Thyroid gland (tissue), 4 donors: Measurements from ENCODE around the gene NOP14. TPM values are rescaled to one million over a fixed set of nuclear protein-coding genes. Genes with fewer than 3 reads are reported as not detected.

ENCODE experiments used
- DNase-seq, 2 donors: peaks; one replicate each; pipeline ENCODE4 v3.0.0-alpha.2; 2019
- H3K27ac ChIP-seq, 3 donors: fragments of 200-600 bp; sonication (generic); 1 replicate in 2 of 3; 2 replicates in 1 of 3; pipeline ENCODE4 v1.5.1; 2016 to 2019; ENCODE audit warnings: mild to moderate bottlenecking in 1 of 3, moderate library complexity in 1 of 3
- H3K27me3 ChIP-seq: fragments of 200-600 bp; sonication (generic); one replicate; pipeline ENCODE4 v1.5.1; 2019
- H3K36me3 ChIP-seq, 2 donors: fragments of 200-600 bp; sonication (generic); one replicate each; pipeline ENCODE4 v1.5.1; 2016 to 2019
- H3K4me1 ChIP-seq, 2 donors: fragments of 200-600 bp; sonication (generic); one replicate each; pipeline ENCODE4 v1.5.1; 2017 to 2019
- H3K4me3 ChIP-seq, 3 donors: fragments of 200-600 bp; sonication (generic); replicated peaks in 1 of 3; 1 replicate in 2 of 3; 2 replicates in 1 of 3; pipeline ENCODE4 v1.5.1; 2016; ENCODE audit warnings: mild to moderate bottlenecking in 1 of 3
- H3K9me3 ChIP-seq: fragments of 200-600 bp; sonication (generic); one replicate; pipeline ENCODE4 v1.5.1; 2017
- POLR2A ChIP-seq, 2 donors: fragments of 450-650 bp; IDR thresholded peaks; one replicate each; pipeline ENCODE4 v1.6.1; 2017; ENCODE audit warnings: antibody characterized with exemption in 2 of 2, mild to moderate bottlenecking in 2 of 2, moderate library complexity in 1 of 2
- WGBS, 2 donors: methylation state at CpG; one replicate each; pipeline ENCODE4 v1.1.5; 2017; 5-methylcytosine and 5-hydroxymethylcytosine counted together
- intact Hi-C: fragments of 100-400 bp; cut with DNase I; formaldehyde crosslinking; loops from one replicate; pipeline ENCODE4 v1.15.1; 2023
- total RNA-seq, 4 donors: library from RNA; depleted of rRNA; stranded (reverse); fragments of >200 nt; gene quantifications; one replicate each; pipeline ENCODE4 v1.2.3, GENCODE V29; 2016
- TF ChIP-seq, protein P1 (sequence below), 6 experiments: fragments of 200-600 bp in 3 of 6; fragments of 450-650 bp in 3 of 6; sonication (generic) in 3 of 6; IDR thresholded peaks; one replicate each; pipeline ENCODE4 v1.5.1; 2016 to 2019; ENCODE audit warnings: antibody characterized with exemption in 6 of 6, mild to moderate bottlenecking in 2 of 6, inconsistent platforms in 1 of 6, moderate library complexity in 1 of 6

NOP14 gene
- total RNA-seq, 4 donors from 2014 or later: 18.4 to 24.8 (median 19.3) TPM

DNA sequence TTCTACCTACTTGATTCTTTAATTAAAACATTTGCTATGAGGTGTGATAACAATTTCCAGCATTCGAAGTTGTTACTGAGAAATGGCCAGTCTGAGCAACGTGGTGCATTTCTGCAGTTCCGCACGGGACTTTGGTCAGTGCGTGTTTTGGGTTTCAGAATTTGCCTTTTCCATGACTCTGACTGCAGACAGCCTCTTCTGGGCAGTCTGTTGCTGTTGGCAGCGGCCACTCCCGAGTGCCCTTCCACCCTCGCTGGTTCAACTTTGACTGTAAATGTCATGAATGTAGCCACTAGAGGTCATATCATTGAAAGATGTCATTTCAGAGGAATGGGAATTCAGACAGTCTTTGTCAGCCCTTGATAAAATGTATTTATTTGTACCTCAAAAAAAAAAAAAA lies 53.6 kb downstream of the NOP14 start:
- H3K27ac ChIP-seq: no peak overlapping the region
- TF ChIP-seq POLR2A (IDR thresholded peaks at IDR 0.05): no peak
- TF ChIP-seq, protein P1, sequence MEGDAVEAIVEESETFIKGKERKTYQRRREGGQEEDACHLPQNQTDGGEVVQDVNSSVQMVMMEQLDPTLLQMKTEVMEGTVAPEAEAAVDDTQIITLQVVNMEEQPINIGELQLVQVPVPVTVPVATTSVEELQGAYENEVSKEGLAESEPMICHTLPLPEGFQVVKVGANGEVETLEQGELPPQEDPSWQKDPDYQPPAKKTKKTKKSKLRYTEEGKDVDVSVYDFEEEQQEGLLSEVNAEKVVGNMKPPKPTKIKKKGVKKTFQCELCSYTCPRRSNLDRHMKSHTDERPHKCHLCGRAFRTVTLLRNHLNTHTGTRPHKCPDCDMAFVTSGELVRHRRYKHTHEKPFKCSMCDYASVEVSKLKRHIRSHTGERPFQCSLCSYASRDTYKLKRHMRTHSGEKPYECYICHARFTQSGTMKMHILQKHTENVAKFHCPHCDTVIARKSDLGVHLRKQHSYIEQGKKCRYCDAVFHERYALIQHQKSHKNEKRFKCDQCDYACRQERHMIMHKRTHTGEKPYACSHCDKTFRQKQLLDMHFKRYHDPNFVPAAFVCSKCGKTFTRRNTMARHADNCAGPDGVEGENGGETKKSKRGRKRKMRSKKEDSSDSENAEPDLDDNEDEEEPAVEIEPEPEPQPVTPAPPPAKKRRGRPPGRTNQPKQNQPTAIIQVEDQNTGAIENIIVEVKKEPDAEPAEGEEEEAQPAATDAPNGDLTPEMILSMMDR (IDR thresholded peaks at IDR 0.05): no peak
- H3K9me3 ChIP-seq: no peaks in the 10 kb centered on the region
- peaks cover 4% of the 10 kb centered on the region in 2 donors for H3K4me1 ChIP-seq
- intact Hi-C loops: no loop called here
- no peak overlapping the region for H3K4me3 ChIP-seq
- WGBS, 2 donors: 84 to 88% methylated on average over 8 of the region's 8 CpGs
- peaks cover 48 to 58% of the 10 kb centered on the region in 2 donors for H3K36me3 ChIP-seq
- no peak for DNase-seq
- no peaks in the 10 kb centered on the region for H3K27me3 ChIP-seq

DNA sequence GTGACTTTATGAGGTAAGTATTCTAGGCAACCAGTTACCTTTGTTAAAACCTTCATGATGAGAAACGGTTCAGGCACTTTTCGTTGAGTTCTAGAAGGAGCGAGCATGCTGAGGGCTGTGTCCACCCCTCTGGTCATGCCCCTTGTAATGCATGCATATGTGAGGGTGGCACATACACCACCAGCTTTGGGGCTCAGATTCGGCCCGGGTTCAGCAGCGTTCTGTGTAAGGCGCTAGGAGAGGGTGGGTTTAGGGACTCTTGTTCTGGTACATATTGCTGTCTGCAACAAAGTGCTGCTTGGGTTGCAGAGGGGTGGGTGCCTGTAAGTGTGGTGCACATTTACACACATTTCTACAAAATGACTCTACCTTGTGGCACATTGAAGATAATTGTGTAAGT lies 54.5 kb downstream of the NOP14 start:
- H3K4me3 ChIP-seq: no peak overlapping the region
- peaks cover 4% of the 10 kb centered on the region in 2 donors for H3K4me1 ChIP-seq
- 83 to 90% methylated on average over 7 of the region's 7 CpGs for WGBS, 2 donors
- no peaks in the 10 kb centered on the region for H3K27me3 ChIP-seq
- no peak overlapping the region for H3K27ac ChIP-seq
- no peaks in the 10 kb centered on the region for H3K9me3 ChIP-seq
- H3K36me3 ChIP-seq: peaks cover 51 to 64% of the 10 kb centered on the region in 2 donors
- intact Hi-C loops: no loop called here
- no peak for DNase-seq
- TF ChIP-seq, protein P1 (IDR thresholded peaks at IDR 0.05): no peak
- no peak for TF ChIP-seq POLR2A (IDR thresholded peaks at IDR 0.05)

DNA sequence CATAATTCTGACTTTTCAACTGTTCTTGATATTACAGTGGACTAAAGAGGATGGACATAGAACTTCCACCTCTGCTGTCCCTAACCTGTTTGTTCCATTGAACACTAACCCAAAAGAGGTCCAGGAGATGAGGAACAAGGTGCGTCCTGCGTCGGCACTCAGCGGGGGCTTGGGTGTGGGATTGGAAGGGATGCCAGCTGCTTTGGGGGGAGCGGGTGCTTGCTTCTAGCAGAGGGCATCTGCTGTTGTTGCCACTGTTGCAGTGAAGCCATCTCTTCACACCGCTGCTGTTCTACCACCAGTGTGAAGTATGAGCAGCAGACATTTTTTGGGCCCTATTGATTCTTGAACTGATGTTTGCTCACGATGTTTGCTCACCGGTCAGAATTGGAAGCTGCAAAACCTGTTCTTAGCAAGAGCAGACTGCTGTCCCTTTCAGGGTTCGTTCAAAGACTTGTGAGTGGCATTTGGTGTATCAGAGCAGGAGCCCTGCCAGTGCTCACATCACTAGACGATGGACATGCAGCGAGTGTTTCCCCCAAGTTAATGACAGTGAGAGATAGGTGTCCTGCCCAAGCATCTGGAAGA lies 55.4 kb downstream of the NOP14 start:
- Histone ChIP-seq H3K4me1 (no peaks in the 10 kb centered on the region), H3K4me3 (no peak overlapping the region), H3K36me3 (peaks cover 50 to 64% of the 10 kb centered on the region in 2 donors), H3K9me3 (no peaks in the 10 kb centered on the region), H3K27ac (no peak overlapping the region), H3K27me3 (no peaks in the 10 kb centered on the region)
- DNase-seq: no peak
- 82 to 84% methylated on average over 11 of the region's 11 CpGs for WGBS, 2 donors
- TF ChIP-seq, protein P1 (IDR thresholded peaks at IDR 0.05): no peak
- TF ChIP-seq POLR2A (IDR thresholded peaks at IDR 0.05): no peak
- intact Hi-C loops: no loop called here

DNA sequence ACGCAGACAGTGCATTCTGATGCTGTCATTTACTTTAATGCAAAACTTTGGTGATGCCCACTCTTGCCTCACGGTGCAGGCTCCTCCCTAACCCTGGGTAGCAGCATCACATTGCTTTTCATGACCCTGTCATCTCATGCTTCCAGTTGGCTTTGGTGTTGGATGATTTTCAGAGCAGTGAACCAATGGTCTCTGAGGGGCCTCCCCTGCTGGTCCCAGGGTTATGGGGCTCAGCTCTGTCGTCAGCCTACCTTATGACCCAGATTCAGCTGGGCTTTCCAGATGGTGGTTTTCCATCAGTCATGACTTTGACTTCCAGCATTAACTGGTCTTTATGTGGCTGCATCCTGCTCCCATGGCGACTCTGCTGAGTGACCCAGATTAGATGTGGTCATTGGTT lies 56.0 kb downstream of the NOP14 start:
- DNase-seq: no peak
- Histone ChIP-seq H3K4me3 (no peak overlapping the region), H3K27ac (no peak overlapping the region), H3K36me3 (peaks cover 50 to 62% of the 10 kb centered on the region in 2 donors), H3K27me3 (no peaks in the 10 kb centered on the region), H3K4me1 (no peaks in the 10 kb centered on the region), H3K9me3 (no peaks in the 10 kb centered on the region)
- intact Hi-C loops: no loop called here
- TF ChIP-seq, protein P1 (IDR thresholded peaks at IDR 0.05): no peak
- no peak for TF ChIP-seq POLR2A (IDR thresholded peaks at IDR 0.05)
- WGBS, 2 donors: 84 to 95% methylated on average over 4 of the region's 4 CpGs

DNA sequence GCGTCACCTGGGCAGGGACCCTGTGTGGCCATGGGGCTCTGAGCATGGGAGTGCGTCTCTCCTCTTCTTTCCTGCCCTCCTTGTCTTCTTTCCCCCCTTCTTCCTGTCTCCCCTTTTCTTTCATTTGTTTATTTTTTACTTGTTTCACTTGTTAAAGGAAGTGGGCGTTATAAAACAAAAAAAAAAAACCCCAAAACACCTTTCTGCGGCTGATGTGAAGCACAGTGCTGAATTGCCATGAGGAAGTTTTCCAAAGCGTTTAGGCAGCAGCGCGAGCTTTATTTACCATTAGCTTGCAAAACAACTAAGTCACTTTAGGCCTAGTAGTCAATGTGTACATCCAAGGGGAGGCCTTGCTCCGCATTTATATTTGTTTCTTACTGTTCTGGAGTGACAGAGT lies 57.0 kb downstream of the NOP14 start:
- no peak overlapping the region for H3K27ac ChIP-seq
- H3K4me3 ChIP-seq: no peak overlapping the region
- no peaks in the 10 kb centered on the region for H3K4me1 ChIP-seq
- 90 to 92% methylated on average over 8 of the region's 8 CpGs for WGBS, 2 donors
- intact Hi-C loops: no loop called here
- H3K27me3 ChIP-seq: no peaks in the 10 kb centered on the region
- H3K36me3 ChIP-seq: peaks cover 51 to 54% of the 10 kb centered on the region in 2 donors
- DNase-seq: no peak
- no peaks in the 10 kb centered on the region for H3K9me3 ChIP-seq
- TF ChIP-seq, protein P1 (IDR thresholded peaks at IDR 0.05): no peak
- no peak for TF ChIP-seq POLR2A (IDR thresholded peaks at IDR 0.05)
